UCSD-AML1 (cell line): ENCODE results near the gene FOXQ1.

Source experiments
- DNase-seq: peaks from one replicate; lab custom pipeline; 2025; ENCODE audit not compliant: unreplicated experiment; lab: John Stamatoyannopoulos, UW

Gene FOXQ1, protein sequence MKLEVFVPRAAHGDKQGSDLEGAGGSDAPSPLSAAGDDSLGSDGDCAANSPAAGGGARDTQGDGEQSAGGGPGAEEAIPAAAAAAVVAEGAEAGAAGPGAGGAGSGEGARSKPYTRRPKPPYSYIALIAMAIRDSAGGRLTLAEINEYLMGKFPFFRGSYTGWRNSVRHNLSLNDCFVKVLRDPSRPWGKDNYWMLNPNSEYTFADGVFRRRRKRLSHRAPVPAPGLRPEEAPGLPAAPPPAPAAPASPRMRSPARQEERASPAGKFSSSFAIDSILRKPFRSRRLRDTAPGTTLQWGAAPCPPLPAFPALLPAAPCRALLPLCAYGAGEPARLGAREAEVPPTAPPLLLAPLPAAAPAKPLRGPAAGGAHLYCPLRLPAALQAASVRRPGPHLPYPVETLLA

DNA sequence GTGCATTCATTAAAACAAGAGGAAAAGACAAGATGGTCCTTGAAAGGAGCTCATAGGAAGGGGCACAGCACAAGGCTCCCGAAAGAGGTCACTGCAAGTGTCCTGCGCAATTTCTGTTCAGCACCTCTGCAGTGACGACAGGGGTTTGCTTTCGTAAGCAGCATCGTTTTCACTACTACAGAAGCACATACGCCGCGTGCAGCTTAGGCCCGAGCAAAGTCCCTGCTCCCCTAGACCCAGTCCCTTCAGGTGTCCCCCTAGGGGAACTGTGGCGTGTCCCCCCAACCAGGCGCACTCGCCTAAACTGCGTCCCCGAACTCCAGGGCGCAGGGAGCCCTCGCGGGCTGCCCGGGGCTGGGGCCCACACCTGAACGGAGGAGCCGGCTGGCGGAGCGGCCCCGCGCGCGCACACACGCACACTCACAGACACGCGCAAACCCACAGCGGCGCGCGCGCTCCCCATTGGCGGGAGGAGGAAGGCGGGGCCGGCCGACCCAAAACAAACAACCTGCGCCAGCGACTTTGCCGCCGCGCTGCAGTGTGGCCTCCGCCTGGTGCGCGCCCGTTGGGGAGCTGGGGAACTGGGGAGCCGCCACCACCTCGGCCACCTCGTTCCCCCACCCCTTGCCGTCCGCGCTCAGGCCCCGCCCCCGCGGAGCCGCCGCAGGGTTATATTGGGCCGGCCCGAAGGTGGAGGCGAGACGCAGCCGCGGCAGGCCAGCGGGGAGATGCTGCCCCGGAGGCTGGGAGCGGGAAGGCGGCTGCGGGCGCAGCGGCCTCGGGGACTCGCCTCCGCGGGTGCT, at the start of gene FOXQ1:
TSS of gene FOXQ1 (plus strand) at position 699 of the 803 bp plus-strand sequence. CDS start 607 bp downstream, outside the sequence.
- DNase-seq: no peak

DNA sequence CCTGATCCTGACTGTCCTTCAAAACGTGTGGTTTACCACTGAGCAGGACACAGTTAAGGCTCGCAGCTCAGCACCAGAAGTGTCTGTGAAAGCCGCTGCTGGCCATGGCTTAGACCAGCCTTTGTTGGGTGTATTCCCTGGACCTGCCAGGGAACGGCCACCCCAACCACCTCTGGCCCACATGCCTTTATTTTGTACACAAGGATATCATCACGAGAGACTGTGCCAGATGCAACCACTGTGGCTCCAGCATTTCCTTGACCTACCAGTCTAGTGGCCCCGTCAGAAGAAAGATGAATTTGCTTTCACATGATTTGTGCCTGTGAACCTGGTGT, 49.2 kb upstream of the FOXQ1 start:
- no peak for DNase-seq

DNA sequence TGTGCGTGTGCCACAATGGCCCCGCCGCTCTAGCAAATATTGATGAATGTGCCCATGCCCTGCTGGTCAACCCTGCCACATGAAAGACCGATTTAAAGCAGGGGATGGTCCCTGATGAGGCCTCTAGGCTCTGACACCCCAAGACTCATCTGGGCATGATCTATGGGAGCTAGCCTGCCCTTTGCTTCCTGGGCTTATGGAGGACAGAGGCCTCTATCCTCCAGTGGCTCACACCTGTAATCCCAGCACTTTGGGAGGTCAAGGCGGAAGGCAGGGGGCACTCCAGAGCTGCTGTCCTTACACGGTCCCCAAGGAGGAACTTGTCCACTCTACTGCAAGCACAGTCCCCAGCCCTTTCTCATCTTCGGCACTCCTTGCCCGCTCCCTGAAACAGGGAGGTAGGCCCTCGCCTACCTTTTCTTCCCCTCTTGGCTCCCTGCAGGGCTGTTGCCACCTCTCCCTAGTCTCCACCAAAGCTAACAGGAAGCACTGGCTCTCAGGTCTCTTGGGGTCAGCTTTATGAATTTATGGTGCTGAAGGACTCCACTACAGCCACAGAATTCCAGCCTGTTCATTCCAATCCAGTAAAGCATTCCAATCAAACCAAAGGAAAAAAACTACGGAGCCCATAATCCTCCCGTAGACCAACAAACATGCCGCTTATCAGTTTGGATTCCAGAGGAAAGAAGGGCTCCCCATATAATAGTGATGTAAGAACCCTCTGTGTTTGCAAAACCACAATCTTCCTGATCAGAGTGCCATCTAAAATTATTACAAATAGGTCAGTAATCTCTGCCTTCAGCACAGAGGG, 48.7 kb upstream of the FOXQ1 start:
- no peak for DNase-seq

DNA sequence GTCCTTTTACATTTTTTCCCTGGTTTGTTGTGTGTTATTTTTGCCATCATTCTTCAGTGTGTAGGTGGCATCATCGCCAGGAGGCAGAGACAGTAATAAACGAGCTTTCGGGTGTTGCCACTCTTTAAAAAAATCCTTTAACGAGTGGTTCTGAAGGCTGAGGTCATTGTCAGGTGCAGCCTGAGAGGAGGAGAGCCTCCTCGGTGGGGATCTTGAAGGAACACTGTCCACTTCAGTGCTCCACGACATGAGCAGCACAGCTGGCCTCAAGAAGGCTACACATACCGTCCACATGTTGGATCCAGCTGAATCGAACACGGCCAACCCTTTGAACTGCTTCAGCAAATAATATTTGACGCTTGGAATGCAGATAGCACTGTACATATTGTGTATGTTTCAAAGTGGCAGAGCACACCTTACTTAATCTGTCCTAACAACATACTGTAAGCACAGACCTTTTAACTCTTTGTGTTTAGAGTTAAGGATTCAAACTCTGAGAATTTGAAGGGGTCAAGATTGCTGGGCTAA, 48.0 kb upstream of the FOXQ1 start:
- DNase-seq: no peak

DNA sequence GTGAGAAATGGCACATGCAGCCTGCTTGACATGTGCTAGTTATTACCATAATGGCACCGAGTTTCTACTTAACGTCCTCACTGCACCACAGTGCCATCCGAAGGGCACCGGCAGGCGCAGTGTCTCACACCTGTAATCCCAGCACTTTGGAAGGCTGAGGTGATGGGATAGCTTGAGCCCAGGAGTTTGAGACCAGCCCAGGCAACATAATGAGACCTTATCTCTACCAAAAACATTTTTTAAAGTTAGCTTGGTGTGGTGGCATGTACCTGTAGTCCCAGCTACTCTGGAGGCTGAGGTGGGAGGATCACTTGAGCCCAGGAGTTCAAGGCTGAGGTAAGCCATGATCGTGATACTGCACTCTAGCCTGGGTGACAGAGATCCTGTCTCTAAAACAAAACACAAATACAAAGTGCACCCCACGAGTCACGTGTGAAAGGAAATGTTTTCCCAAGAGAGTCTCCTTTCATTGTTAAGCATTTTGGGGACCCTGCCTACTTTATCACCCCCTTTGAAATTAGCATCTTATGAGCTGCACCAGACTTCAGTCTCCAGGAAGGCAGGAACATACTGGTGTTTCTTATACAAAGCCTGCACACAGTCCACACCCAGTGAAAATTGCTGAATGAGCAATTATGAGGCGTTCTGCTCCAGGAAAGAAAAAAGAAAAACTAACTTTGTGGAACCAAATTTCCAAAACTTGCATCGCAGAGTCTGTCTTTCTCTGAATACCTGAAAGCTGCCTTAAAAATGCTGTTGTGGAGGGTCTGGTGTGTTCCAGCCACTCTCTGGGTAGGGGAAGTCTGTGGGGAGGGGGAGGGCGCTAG, 47.1 kb upstream of the FOXQ1 start:
- no peak for DNase-seq

DNA sequence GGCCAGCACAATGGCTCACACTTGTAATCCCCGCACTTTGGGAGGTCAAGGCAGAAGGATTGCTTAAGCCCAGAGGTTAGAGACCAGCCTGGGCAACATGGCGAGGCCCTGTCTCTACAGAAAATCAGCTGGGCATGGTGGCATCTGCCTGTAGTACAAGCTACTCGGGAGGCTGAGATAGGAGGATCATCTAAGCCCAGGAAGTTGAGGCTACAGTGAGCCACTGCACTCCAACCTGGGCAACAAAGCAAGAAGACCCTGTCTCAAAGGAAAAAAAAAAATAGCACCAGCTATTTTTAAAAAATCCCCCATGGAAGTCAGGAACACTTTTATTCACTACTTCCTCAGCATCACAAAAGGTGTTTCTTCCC, 45.2 kb upstream of the FOXQ1 start:
- no peak for DNase-seq

DNA sequence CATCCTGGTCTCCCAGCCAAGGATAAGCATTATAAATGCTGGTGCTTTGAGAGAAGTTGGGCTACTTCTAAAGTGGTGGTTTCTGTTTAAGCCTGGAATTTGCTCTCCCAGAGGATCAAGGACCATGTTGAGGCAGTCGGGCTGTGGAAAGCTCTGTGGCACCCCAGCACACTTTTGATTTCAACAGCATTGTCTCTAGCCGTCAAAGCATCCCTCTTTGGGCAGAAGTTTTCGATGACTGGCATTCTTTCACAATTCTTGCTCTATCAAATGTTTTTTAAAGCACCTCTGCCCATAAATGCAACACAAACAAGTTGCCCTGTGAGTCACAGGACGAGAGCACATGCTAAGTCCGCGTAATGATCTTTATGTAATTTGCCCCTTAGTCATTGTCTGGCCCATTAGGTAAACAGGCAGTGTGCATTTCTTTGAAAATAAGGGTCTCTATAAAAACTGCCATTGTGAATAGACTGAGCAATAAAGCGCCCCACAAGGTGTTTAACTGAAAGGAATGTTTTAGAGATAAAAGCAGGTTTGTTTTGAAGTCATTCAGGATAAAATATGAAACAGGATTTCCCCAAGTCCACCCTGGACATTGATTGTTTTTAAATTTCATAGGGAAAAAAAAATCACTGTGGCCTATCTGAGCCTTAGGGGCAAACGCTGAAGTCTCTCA, 44.7 kb upstream of the FOXQ1 start:
- no peak for DNase-seq

DNA sequence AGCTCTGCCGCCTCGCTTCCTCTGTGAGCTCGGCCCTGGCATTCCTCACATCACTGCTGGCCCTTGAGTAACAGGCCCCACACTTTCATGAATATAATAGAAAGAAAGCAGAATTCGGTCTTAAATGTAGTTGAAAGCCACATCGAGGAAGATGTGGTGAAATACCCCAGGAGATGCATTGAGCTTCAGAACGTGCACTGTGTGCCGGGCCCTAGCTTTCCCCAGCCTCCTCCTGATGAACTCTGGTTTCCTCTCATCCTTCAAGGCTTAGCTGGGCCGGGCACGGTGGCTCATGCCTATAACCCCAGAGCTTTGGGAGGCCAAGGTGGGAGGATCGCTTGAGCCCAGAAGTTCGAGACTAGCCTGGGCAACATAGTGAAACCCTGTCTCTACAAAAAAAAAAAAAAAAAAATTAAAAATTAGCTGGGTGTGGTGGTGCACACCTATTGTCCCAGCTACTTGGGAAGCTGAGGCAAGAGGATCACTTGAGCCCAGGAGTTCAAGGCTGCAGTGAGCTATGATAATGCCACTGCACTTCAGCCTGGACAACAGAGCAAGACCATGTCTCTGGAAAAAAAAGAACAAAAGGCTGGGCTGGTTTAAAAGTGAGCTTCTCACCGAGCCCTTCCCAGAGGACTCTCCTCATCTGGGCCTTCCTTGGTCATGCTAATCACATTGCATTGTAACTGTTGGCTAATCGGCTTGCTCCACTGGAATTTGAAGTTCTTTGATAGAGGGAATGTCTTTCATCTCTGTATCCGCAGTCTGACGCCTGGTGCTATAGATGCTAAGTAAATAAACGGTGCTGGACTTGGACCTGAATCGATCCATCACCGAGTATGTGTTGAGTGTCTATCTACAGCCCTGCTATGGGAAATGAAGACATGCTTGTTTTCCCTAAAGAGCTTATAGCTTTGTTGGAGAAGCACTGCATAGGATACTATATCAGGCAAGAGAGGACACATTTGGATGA, 43.8 kb upstream of the FOXQ1 start:
- DNase-seq: no peak

DNA sequence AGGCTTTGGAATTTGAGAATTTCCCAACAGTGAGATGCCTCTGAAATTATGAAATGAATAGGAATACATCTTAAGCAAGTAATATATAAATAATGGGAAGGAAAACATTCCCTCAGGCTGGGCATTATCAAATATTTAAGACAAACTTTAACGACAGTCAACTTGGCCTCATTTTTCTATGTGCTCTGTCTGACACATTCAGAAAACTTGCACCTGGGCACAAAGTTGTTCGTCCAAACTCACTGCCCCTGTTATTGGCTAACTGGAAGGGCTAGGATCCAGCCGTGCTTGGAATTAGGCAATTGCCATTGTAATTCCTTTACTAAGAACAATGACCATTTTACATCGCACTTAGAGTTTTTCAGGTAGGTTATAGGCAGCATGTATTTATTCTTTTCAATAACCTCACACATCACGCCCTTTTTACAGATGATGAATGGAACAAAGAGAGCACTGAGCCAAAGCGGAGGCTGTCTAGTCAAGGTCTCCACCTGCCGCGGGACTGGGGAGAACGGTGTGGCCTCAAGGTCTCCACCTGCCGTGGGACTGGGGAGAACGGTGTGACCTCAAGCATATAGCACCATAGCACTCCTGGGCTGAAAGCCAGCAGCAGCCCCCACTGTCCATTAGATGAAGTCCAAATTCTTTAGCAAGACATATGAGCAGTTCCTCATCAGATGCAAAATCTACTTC, 40.7 kb upstream of the FOXQ1 start:
- DNase-seq: no peak

DNA sequence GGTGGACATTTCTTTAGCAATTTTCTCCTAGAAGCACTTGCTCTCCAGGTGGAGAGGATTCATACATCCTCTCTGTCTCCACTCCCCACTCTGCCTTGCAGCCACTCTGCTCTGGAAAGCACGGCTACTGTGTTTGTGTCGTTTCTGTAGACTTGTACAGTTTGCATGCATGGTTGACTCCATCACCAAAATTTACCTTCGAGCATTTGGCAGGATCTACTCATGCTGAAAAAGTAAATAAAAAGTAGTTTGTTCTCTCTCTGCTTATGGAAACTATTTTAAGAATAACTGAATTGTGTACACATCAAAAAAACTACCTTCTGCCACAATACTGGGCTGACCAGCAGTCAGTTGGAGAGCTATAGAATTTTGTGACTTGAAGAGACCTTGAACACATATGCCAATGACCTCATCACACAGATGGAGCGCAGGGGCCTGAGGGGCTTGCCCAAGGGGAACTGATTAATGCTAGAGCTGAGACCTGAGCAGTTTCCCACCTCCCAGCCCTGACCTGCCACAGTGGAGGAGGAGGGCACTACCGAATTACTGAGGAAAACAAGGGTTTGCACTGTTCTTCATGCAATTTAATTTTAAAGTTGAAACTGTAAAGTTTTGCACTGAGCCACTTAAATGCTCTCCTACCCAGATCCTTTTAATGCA, 33.7 kb upstream of the FOXQ1 start:
- no peak for DNase-seq

DNA sequence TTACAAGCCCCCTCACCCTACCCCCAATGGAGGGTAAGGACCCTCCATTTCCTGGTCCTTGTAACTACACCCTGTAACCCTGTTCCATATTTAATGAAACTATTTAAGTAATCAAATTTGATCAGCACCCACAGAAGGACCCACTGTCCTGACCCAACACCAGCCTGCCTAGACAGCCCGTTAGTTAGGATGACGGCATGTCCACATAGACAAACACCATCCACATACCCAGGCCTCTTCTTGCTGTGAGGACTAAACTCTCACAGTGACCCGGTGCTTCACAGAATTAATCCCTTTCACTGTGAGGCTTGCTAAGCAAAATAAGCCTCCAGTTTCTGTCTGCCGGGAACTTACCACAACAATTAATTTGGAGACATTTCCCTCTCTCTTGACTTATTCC, 32.8 kb upstream of the FOXQ1 start:
- no peak for DNase-seq

DNA sequence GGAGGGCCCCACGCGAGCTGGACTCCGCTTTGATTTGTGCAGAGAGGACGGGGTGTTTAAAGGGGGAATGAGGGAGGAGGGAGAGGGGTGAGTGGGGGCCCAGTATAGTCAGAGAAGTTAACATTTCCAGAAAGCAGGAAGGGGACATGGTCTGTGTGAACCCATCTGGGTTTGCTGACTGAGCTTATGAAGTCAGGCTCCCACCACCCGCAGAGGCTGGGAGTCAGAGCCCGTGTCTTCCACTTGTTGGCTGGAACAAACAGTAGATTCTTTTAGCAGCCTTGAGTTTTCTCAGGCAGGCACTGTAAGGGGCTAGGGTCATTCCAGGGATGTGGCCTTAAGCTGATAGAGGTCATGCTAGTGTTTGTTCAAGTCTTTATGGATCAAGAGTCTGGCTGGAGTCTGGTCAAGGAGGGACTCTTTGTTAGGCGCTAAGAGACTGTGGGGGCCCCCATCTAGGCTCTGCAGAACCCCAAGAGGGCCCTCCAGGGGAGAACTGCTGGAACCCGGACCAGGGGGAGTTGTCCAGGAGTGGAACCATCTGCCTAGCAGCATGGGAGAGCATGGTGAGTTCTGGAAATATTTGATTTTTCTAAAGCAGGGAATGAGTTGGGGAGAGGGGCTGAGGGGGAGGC, 31.1 kb upstream of the FOXQ1 start:
- no peak for DNase-seq

DNA sequence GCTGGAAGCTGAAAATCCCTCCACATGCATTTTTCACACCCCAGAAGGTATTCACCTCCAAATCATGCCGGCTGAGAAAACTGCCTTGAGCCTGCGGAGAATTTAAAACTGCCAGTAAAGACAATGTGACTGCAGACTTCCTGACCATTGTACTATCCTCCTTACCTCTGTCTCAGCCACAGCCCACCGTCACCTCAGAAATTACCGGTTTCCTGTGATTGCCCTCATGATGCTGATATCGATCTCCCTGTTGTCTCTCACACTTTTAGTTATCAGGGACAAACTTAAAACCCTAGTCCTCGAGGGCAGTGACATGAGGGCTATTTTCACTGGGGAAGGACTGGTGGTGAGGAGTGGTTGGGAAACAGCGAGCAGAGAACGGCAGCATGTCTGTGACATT, 30.2 kb upstream of the FOXQ1 start:
- DNase-seq: no peak

DNA sequence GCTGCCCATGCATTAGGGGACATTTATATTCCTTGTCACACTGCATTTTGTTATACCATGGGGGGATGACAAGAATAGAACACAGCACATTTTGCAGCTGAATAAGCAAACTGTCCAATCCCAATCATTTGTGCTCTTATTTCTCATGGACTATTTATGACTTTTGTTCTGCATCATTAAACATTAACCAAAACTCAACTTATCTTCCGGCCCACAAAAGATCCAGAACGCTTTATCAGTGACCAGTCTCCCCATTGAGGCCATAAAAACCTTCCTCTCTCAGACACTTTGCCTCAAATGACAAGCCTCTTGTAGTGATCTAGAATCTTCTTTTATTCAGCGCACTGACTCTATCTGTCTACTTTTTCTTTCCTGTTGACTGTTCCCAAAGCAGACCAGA, 28.4 kb upstream of the FOXQ1 start:
- no peak for DNase-seq

DNA sequence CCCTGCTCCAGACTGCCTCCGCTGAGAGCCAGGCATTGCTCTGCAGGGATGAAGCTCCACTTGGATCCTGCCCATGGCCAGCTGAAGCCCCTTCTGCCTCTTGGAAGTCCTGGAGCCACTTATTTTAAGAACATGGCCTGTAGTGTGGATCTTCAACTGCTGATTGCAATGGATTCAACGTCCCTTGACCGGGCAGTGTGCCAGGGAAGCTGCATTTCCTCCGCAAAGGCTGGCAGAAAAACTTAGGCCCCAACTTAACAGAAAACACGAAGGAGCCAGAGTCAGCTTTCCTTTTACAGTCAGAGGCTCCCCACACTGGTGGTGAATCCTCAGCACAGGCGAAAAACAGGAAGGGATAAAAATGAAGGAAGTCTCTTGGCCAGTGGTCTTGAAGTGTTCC, 26.3 kb upstream of the FOXQ1 start:
- DNase-seq: no peak

DNA sequence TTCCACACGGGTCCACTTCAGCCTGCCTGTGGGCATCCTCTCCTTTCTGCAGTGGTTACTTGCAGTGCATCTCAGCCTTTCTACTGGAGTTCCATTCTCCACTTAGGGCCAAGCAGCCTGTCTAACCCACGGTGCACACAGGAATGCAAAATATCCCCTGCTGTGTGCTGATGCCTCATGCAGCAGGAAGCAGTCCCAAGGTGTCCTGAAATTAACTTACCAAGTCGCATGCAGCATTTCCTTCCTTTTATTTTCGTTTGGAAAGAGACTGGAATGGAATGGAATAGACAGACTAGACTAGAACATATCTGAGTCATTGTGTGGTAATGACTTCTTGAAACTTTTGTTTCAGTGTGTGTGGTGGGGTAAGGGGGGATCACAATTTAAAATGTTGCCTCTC, 25.9 kb upstream of the FOXQ1 start:
- no peak for DNase-seq

DNA sequence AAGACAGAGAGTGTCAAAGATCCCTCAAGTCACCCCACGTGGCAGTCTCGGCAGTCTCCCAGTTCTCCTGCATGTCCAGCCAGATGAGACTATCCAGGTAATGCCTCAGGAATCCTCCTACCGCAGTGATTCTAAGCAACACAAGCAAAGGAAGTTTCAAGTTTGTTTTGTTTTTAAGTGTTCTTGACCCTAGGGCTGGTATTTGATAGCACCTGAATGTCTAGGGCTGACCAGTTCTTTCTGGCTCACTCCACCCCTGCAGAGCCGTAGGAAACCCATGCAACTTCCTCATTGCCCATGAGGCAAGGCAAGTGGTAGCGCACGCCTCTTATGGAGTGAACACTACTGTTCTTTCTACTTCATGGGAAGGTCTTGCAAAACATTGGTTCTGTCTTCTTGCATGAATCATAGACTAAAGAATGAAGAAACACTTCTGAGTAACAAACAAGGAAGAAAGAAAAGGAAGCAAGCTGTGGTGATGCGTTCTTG, 24.8 kb upstream of the FOXQ1 start:
- no peak for DNase-seq
